GM12878 (cell line): Measurements from ENCODE around the gene MTO1. TPM values are rescaled to one million over a fixed set of nuclear protein-coding genes. Genes with fewer than 3 reads are reported as not detected.

ENCODE experiments used
- BHLHE40 ChIP-seq, 2 experiments: fragments of 450-650 bp in 1 of 2; IDR thresholded peaks; 2 replicates each; pipeline ENCODE4 v1.6.1; 2011 to 2017; ENCODE audit warnings: low read depth in 2 of 2, borderline replicate concordance in 1 of 2, improper control_type of control experiment in 1 of 2, low read length in 1 of 2, mild to moderate bottlenecking in 1 of 2
- CREM ChIP-seq: IDR thresholded peaks from 2 replicates; pipeline ENCODE4 v1.6.1; 2014; ENCODE audit warnings: antibody characterized with exemption, low read depth
- CUX1 ChIP-seq: IDR thresholded peaks from 2 replicates; pipeline ENCODE4 v1.6.1; 2012; ENCODE audit warnings: improper control_type of control experiment, low read depth, low read length; ENCODE audit not compliant: insufficient replicate concordance
- ESRRA ChIP-seq: IDR thresholded peaks from 2 replicates; pipeline ENCODE4 v1.6.1; 2012; ENCODE audit warnings: mild to moderate bottlenecking, low read length, improper control_type of control experiment
- IKZF2 ChIP-seq, 2 experiments: fragments of 450-650 bp; IDR thresholded peaks; 2 replicates each; pipeline ENCODE4 v1.6.1; 2017; ENCODE audit warnings: mild to moderate bottlenecking in 2 of 2, moderate library complexity in 2 of 2
- JUNB ChIP-seq: IDR thresholded peaks from 2 replicates; pipeline ENCODE4 v1.6.1; 2016; ENCODE audit warnings: antibody characterized with exemption, mild to moderate bottlenecking
- MAX ChIP-seq: IDR thresholded peaks from 2 replicates; pipeline ENCODE4 v1.6.1; 2012; ENCODE audit warnings: low read depth, low read length, improper control_type of control experiment
- MEF2A ChIP-seq: IDR thresholded peaks from 2 replicates; pipeline ENCODE4 v1.6.1; 2011; ENCODE audit warnings: low read depth, mild to moderate bottlenecking, low read length, moderate library complexity; ENCODE audit not compliant: insufficient read depth
- MTA2 ChIP-seq: fragments of 450-650 bp; IDR thresholded peaks from 2 replicates; pipeline ENCODE4 v1.6.1; 2016; ENCODE audit warnings: low read depth, mild to moderate bottlenecking, moderate library complexity
- MXI1 ChIP-seq: fragments of 150-350 bp; IDR thresholded peaks from 2 replicates; pipeline ENCODE4 v1.6.1; 2011; ENCODE audit warnings: low read depth, mild to moderate bottlenecking, inconsistent platforms, low read length, improper control_type of control experiment
- NR2F1 ChIP-seq: fragments of 450-650 bp; conservative IDR thresholded peaks from 2 replicates; pipeline ENCODE4 v1.6.1; 2017; ENCODE audit warnings: mild to moderate bottlenecking
- RAD21 ChIP-seq: IDR thresholded peaks from 2 replicates; pipeline ENCODE4 v1.6.1; 2011; ENCODE audit warnings: mild to moderate bottlenecking, low read depth, low read length, moderate library complexity; ENCODE audit not compliant: insufficient read depth
- REST ChIP-seq: IDR thresholded peaks from 2 replicates; pipeline ENCODE4 v1.6.1; 2012; ENCODE audit warnings: mild to moderate bottlenecking, low read depth, low read length
- RUNX3 ChIP-seq: IDR thresholded peaks from 2 replicates; pipeline ENCODE4 v1.6.1; 2012; ENCODE audit warnings: low read length, inconsistent platforms
- YY1 ChIP-seq: IDR thresholded peaks from 2 replicates; pipeline ENCODE4 v1.6.1; 2011; ENCODE audit warnings: low read depth, mild to moderate bottlenecking, low read length
- ZNF24 ChIP-seq: fragments of 450-650 bp; IDR thresholded peaks from 2 replicates; pipeline ENCODE4 v1.6.1; 2017; ENCODE audit warnings: antibody characterized with exemption, mild to moderate bottlenecking
- ZNF592 ChIP-seq: fragments of 450-650 bp; IDR thresholded peaks from 2 replicates; pipeline ENCODE4 v1.6.1; 2017; ENCODE audit warnings: mild to moderate bottlenecking, moderate library complexity
- polyA plus RNA-seq, 11 experiments: library from polyadenylated mRNA; depleted of rRNA in 4 of 11; unstranded in 6 of 11; stranded (reverse) in 5 of 11; fragments of >200 nt; fragmentation: Nextera tagmentation in 4 of 11; fragmentation: Illumina TruSeq in 1 of 11; extraction: Ambion mirVana in 4 of 11; extraction: Trizol in 1 of 11; gene quantifications; 1 replicate in 1 of 11; 2 replicates in 10 of 11; pipeline versions ENCODE4 v1.2.1 to v1.2.3, GENCODE V29; 2011 to 2016; ENCODE audit warnings: inconsistent platforms in 2 of 11, missing spikeins in 2 of 11, low read depth in 1 of 11
- total RNA-seq, 4 experiments: library from RNA; depleted of rRNA in 3 of 4; stranded (reverse); fragments of >200 nt in 3 of 4; fragmentation: Illumina TruSeq in 1 of 4; extraction: Trizol in 1 of 4; gene quantifications; 2 replicates each; pipeline versions ENCODE4 v1.2.1 to v1.2.3, GENCODE V29; 2013 to 2021

The MTO1 gene
- total and polyA plus RNA-seq, 10 of the 15 experiments (the other 5 are each of a cell fraction or from before 2014, with no cell fraction given): 24.8 to 53.6 (median 33.1) TPM

GRCh38 chr6:73523434-73524123 is 62.0 kb downstream of the MTO1 start (continued):
- TF ChIP-seq CUX1: no peak
- no peak; the same call in 1 of the 2 replicates for TF ChIP-seq YY1
- TF ChIP-seq NR2F1: peak; percentile 88
- TF ChIP-seq BHLHE40 (IDR thresholded peaks at IDR 0.05; ENCODE audit: borderline replicate concordance in 1 of 2, low read depth in 2 of 2, low read length in 1 of 2): peak; percentile 80 to 87
- peak; percentile 8; the same call in 1 of the 2 replicates for TF ChIP-seq MEF2A
- peak; percentile 22; the same call in 1 of the 2 replicates for TF ChIP-seq ZNF592
- TF ChIP-seq CREM: no peak; the same call in 1 of the 2 replicates
- 0 out of 2 replicates have a peak, but pooled peaks have one; percentile 34 for TF ChIP-seq MAX
- TF ChIP-seq IKZF2 (IDR thresholded peaks at IDR 0.05): peak; percentile 41 to 62; a peak in 3 of 4 replicates
- TF ChIP-seq ESRRA: no peak
- TF ChIP-seq RUNX3: peak; percentile 53
- peak; percentile 40; the same call in 1 of the 2 replicates for TF ChIP-seq MXI1
- TF ChIP-seq RAD21: no peak
- TF ChIP-seq ZNF24: no peak
- TF ChIP-seq MTA2: no peak
- TF ChIP-seq REST: no peak
- no peak for TF ChIP-seq JUNB
